Measurements from ENCODE around the gene USP1. TPM values are rescaled to one million over a fixed set of nuclear protein-coding genes. Genes with fewer than 3 reads are reported as not detected.

The USP1 gene
- total RNA-seq, 2 experiments from 2014 or later, result 69.6 to 96.6 TPM

DNA sequence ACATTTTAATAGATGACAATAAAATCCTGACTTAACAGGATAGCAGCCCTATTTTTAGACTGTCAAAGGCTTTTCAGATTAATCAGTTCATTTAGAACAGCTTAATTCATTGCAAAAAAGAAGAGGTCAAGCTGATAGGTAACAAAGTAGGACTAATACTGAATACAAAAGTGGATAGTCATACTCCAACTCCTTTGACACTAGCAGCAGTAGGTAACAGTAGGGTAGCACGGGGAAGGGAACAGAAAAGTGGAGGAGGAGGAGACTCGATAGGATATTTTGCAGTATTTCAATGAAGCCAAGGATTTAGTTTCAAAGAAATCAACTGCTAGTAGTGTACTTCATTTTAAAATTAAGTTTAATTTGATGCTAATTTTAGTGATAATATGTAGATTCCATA is 51.1 kb downstream of the USP1 start:
- no peaks in the 10 kb centered on the region for H4K20me1 ChIP-seq (ENCODE audit: insufficient read depth, low read length)
- H3K9me2 ChIP-seq (ENCODE audit: insufficient read depth, low read length), result no peaks in the 10 kb centered on the region
- DNase-seq (ENCODE audit: low spot score), result no peak
- H3K4me2 ChIP-seq (ENCODE audit: low read length), result no peak overlapping the region
- TF ChIP-seq, protein P1, sequence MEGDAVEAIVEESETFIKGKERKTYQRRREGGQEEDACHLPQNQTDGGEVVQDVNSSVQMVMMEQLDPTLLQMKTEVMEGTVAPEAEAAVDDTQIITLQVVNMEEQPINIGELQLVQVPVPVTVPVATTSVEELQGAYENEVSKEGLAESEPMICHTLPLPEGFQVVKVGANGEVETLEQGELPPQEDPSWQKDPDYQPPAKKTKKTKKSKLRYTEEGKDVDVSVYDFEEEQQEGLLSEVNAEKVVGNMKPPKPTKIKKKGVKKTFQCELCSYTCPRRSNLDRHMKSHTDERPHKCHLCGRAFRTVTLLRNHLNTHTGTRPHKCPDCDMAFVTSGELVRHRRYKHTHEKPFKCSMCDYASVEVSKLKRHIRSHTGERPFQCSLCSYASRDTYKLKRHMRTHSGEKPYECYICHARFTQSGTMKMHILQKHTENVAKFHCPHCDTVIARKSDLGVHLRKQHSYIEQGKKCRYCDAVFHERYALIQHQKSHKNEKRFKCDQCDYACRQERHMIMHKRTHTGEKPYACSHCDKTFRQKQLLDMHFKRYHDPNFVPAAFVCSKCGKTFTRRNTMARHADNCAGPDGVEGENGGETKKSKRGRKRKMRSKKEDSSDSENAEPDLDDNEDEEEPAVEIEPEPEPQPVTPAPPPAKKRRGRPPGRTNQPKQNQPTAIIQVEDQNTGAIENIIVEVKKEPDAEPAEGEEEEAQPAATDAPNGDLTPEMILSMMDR (conservative IDR thresholded peaks at IDR 0.05; ENCODE audit: low read length), result no peak
- no peak for TF ChIP-seq EZH2phosphoT487 (IDR thresholded peaks at IDR 0.05; ENCODE audit: borderline replicate concordance, low read depth, low read length)
- H3K4me1 ChIP-seq (ENCODE audit: insufficient read depth, low read length, poor library complexity, severe bottlenecking), result no peaks in the 10 kb centered on the region
- POLR2A ChIA-PET, result interaction anchor here (0.5 to 1.1 kb wide), 3 partner anchors 9 to 308 kb away, joined by 3 to 6 read pairs (median 5); no protein-coding TSS in a partner anchor
- no peaks in the 10 kb centered on the region for H3K36me3 ChIP-seq (ENCODE audit: insufficient read depth, low read length)
- intact Hi-C loops (cut with micrococcal nuclease; ENCODE audit: unreplicated experiment), result no loop called here
- no peaks in the 10 kb centered on the region for H3K9me3 ChIP-seq (ENCODE audit: low read length)
- CTCF ChIA-PET (ENCODE audit: unreplicated experiment), result no interaction called here
- H3K27ac ChIP-seq (ENCODE audit: low read depth, low read length, poor library complexity, severe bottlenecking), result no peak overlapping the region
- no peaks in the 10 kb centered on the region for H3K79me2 ChIP-seq (ENCODE audit: insufficient read depth, low read depth, low read length)
- no peak overlapping the region for H3K4me3 ChIP-seq (ENCODE audit: low read depth, low read length, poor library complexity, severe bottlenecking)
- BruUV-seq (replicated peaks), result no TSS peak
- H2AFZ ChIP-seq (ENCODE audit: low read length), result no peak overlapping the region

DNA sequence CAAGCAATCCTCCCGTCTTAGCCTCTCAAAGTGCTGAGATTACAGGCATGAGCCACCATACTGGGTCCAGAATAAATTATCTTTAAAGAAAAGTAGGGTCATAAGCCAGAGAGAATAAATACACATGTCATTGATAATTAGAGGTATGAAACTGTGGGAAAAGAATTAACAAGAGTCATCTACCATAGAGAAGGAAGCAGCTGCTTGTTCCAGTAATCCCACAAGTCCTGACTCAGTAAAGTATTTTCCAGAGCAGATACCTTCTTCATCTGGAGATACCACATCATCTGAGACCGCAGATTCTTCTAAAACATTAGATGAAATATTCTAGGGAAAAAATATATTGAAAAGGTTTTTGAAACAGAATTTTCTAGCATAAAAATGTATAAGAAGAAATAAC is 55.7 kb downstream of the USP1 start:
- H3K36me3 ChIP-seq (ENCODE audit: insufficient read depth, low read length), result no peaks in the 10 kb centered on the region
- no peaks in the 10 kb centered on the region for H3K79me2 ChIP-seq (ENCODE audit: insufficient read depth, low read depth, low read length)
- TF ChIP-seq, protein P1 (conservative IDR thresholded peaks at IDR 0.05; ENCODE audit: low read length), result no peak
- no peak for TF ChIP-seq EZH2phosphoT487 (IDR thresholded peaks at IDR 0.05; ENCODE audit: borderline replicate concordance, low read depth, low read length)
- H4K20me1 ChIP-seq (ENCODE audit: insufficient read depth, low read length), result no peaks in the 10 kb centered on the region
- no peaks in the 10 kb centered on the region for H3K9me3 ChIP-seq (ENCODE audit: low read length)
- no peak overlapping the region for H2AFZ ChIP-seq (ENCODE audit: low read length)
- intact Hi-C loops (cut with micrococcal nuclease; ENCODE audit: unreplicated experiment), result no loop called here
- no peak overlapping the region for H3K4me2 ChIP-seq (ENCODE audit: low read length)
- H3K27ac ChIP-seq (ENCODE audit: low read depth, low read length, poor library complexity, severe bottlenecking), result no peak overlapping the region
- CTCF ChIA-PET (ENCODE audit: unreplicated experiment), result no interaction called here
- H3K9me2 ChIP-seq (ENCODE audit: insufficient read depth, low read length), result no peaks in the 10 kb centered on the region
- BruUV-seq (replicated peaks), result no TSS peak
- DNase-seq (ENCODE audit: low spot score), result no peak
- H3K4me3 ChIP-seq (ENCODE audit: low read depth, low read length, poor library complexity, severe bottlenecking), result no peak overlapping the region
- POLR2A ChIA-PET, result no interaction called here
- no peaks in the 10 kb centered on the region for H3K4me1 ChIP-seq (ENCODE audit: insufficient read depth, low read length, poor library complexity, severe bottlenecking)

DNA sequence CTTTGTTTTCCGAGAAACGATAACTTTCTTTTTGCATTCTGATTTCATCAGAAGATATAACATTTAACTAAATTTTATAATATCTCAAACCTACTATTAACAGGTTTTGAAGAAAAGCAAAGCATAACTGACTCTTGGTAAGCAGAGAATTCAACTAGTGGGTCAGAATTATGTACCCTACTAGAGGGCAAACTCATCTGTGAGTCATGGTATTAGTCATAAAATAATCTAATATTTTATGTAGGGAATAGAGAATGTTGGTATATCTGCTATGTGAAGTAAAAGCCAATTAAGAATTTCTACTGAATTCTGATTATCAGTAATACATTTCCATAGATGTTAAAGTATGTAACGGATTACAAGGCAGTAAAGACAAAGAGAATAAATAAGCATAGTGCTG is 56.8 kb downstream of the USP1 start:
- H4K20me1 ChIP-seq (ENCODE audit: insufficient read depth, low read length), result no peaks in the 10 kb centered on the region
- H2AFZ ChIP-seq (ENCODE audit: low read length), result no peak overlapping the region
- POLR2A ChIA-PET, result no interaction called here
- no peaks in the 10 kb centered on the region for H3K9me3 ChIP-seq (ENCODE audit: low read length)
- H3K36me3 ChIP-seq (ENCODE audit: insufficient read depth, low read length), result no peaks in the 10 kb centered on the region
- no peaks in the 10 kb centered on the region for H3K9me2 ChIP-seq (ENCODE audit: insufficient read depth, low read length)
- no peaks in the 10 kb centered on the region for H3K79me2 ChIP-seq (ENCODE audit: insufficient read depth, low read depth, low read length)
- no peak overlapping the region for H3K4me2 ChIP-seq (ENCODE audit: low read length)
- intact Hi-C loops (cut with micrococcal nuclease; ENCODE audit: unreplicated experiment), result no loop called here
- CTCF ChIA-PET (ENCODE audit: unreplicated experiment), result no interaction called here
- BruUV-seq (replicated peaks), result no TSS peak
- H3K27ac ChIP-seq (ENCODE audit: low read depth, low read length, poor library complexity, severe bottlenecking), result no peak overlapping the region
- TF ChIP-seq EZH2phosphoT487 (IDR thresholded peaks at IDR 0.05; ENCODE audit: borderline replicate concordance, low read depth, low read length), result no peak
- TF ChIP-seq, protein P1 (conservative IDR thresholded peaks at IDR 0.05; ENCODE audit: low read length), result no peak
- H3K4me3 ChIP-seq (ENCODE audit: low read depth, low read length, poor library complexity, severe bottlenecking), result no peak overlapping the region
- no peaks in the 10 kb centered on the region for H3K4me1 ChIP-seq (ENCODE audit: insufficient read depth, low read length, poor library complexity, severe bottlenecking)
- DNase-seq (ENCODE audit: low spot score), result no peak
